DLD1 (cell line): ENCODE measurements around the gene PLA2G6.
"Not testable (repeated sequence)": the region's sequence is repeated elsewhere in the genome, so short reads cannot be mapped to it uniquely, and the experiment has no call there.

ENCODE experiments used
- in situ Hi-C: cut with HindIII; loops from 2 replicates; pipeline ENCODE4 v1.10.0; 2017; ENCODE audit warnings: low sequenced_read_pairs

PLA2G6 gene

DNA sequence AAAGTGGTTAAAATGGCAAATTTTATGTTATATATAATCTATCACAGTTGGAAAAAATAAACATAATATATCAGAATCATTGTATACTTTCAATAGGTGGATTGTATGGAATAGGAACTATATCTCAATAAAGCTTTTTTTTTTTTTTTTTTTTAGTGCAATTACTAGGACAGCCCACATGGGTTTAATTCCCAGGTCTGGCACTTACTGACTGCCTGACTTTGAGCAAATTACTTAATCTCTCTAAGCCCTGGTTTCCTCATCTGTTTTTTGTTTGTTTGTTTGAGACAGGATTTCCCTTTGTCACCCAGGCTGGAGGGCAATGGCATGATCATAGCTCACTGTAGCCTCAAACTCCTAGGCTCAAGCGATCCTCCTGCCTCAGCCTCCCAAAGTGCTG lies 45.0 kb downstream of the PLA2G6 start:
- in situ Hi-C loops: no loop called here

GRCh38 chr22:38135133-38135706 lies 46.4 kb downstream of the PLA2G6 start:
- in situ Hi-C loops: no loop called here

GRCh38 chr22:38133331-38133730 lies 48.3 kb downstream of the PLA2G6 start:
- in situ Hi-C loops: no loop called here

DNA sequence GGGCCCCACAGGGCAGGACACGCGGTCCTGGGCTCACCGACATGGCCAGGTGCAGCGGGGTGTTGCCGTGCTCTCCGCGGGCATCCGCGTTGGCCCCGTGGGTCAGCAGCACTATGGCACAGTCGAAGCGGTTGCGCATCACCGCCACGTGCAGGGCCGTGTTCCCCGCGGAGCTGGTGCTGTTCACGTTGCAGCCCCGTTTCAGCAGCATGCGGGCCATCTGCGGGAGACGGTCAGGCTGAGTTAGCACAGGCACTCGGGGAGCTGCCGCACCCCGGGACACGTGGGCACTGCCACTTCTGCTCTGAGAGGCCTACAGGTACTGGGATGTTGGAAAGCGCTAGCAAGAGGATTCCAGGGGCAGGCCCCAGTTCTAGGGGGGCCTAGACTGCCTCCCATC lies 48.8 kb downstream of the PLA2G6 start:
- in situ Hi-C loops: no loop called here

DNA sequence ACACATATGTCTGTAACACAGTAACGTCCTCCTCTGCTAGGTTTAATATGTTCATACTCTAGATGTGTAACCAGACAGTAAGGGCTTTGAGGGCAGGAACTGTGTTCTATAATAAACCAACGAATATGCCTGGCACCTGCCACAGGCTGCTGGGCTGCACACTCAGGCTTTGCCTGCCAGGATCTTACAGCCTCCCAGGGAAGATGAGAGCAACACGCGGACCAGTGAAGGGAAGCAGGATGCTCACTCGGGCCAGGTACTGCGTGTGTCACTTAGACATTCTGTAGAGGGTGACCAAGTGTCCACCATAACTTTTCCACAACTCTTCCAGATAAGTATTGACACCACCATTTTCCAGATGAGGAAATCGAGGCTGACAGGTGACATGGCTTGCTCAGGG lies 49.5 kb downstream of the PLA2G6 start:
- in situ Hi-C loops: no loop called here

GRCh38 chr22:38131399-38131798 lies 50.2 kb downstream of the PLA2G6 start:
- in situ Hi-C loops: no loop called here

DNA sequence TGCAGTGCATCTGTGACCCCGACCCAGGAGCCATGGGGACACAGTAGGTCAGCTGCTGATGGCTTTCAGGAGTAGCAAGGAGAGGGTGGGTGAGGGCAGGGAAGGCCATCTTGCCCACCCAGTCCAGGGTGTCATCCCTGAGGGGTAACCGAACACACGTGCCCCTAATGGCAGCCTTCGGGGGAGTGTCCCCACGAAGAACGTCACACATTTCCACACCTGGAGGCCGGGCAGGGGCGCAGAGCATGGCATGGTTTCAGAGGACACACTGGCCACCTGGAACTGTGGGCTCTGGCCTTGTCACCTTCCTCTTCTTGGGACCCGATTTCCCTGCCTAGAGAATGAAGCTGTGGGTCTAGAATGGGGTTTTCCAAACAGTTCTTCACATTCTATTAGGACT lies 51.8 kb downstream of the PLA2G6 start:
- in situ Hi-C loops: no loop called here

GRCh38 chr22:38129021-38129420 lies 52.6 kb downstream of the PLA2G6 start:
- in situ Hi-C loops: no loop called here

- in situ Hi-C loops: no loop called here
Measured at GRCh38 chr22:38127869-38128268, 53.8 kb downstream of the PLA2G6 start.

- in situ Hi-C loops: no loop called here
Measured at GRCh38 chr22:38126928-38127668, 54.5 kb downstream of the PLA2G6 start.

DNA sequence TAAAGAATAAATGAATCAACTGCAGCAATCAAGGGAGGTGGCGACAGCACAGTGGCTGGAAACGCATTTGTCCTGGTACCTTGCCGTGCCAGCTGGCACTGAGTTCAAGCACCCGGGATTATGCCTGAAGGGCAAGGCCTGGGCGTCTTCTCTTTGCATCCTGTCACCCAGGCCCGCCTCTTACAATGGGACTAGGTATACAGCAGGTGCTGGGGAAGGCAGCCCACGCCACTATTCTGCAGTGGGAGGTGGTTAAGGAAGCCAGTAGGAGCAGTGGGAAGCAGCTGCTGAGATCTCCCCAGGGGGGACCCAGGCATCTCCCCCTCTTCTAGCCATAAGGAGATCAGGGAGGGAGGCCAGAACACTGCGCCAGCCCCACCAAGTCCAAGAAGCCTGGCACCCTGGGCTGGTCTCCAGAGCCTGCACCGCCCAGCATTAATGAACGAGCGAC lies 55.9 kb downstream of the PLA2G6 start:
- in situ Hi-C loops: no loop called here

DNA sequence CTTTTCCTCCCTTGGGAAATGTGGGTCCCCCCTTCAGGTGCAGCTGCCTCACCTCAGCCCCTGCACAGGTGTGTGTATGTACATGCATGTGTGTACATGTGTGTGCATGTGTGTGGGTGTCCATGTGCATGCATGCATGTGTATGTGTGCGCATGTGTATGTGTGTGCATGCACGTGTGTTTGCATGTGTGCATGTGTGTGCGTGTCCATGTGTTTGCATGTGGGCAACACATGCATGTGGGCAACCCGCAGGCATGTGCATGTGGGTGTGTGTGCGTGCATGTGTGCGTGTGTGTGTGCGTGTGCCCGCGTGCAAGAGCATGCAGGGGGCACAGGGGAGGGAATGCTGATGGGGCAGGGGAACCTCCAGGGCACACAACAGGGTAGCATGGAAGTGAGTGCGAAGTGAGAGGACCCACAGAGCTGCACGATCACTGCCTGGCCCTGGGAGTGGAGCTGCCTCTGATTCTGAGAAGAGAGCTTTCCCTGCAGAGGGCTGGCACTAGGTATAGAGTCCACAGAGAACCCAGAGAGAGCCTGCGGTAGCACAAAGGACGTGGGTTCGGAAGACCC lies 56.5 kb downstream of the PLA2G6 start:
- in situ Hi-C loops: no loop called here

- in situ Hi-C loops: no loop called here
Measured at GRCh38 chr22:38124236-38124974, 57.2 kb downstream of the PLA2G6 start.

- in situ Hi-C loops: no loop called here
Measured at GRCh38 chr22:38122616-38123015, 59.0 kb downstream of the PLA2G6 start.

DNA sequence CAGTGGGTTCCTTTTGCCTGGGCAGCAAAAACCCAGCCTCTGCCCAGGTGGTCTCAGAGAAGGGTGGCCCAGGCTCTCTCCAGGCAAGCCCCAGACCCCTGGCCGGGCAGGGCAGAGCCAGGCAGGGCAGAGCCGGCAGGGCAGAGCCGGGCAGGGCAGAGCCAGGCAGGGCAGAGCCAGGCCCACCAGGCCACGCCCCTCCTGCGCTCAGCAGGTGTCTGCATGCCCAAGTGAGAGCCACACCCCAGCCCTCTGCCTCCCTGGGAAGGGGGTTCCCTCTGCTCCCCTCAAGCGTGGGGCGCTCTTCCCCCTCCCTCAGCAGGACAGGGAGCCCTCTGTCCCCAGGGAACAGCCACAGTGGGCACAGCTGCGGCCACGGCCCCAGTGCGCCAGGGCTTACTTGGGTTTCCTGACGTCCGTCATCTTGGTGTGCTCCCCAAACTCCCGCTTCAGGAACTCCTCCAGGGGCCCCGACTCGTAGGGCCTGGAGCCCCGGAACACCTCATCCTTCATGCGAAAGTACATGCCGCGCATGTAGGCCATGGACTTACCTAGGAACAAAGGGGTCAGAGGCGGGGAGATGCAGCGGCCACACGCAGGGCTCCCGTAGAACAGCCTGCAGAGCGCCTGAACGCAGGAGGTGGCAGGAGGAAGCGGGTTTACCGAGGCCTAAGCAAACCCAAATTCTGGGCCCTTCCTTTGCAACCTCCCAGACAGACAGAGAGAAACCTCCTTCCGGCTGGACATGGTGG lies 61.1 kb downstream of the PLA2G6 start:
- in situ Hi-C loops: no loop called here

DNA sequence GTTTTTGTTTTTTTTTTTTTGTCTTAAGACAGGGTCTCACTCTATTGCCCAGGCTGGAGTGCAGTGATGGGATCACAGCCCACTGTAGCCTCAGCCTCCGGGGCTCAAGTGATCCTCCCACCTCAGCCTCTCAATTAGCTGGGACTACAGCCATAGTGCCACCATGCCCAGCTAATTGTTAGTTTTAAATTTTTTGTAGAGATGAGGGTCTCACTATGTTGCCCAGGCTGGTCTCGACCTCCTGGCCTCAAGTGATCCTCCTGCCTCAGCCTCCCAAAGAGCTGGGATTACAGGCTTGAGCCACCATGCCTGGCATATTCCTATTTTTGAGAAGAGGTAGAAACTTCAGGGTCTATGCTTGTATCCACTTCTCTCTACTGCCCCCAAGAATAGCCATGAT lies 62.9 kb downstream of the PLA2G6 start:
- in situ Hi-C loops: not testable (repeated sequence)

GRCh38 chr22:38118182-38118581 lies 63.4 kb downstream of the PLA2G6 start:
- in situ Hi-C loops: no loop called here

- in situ Hi-C loops: not testable (repeated sequence)
Measured at GRCh38 chr22:38117556-38117955, 64.1 kb downstream of the PLA2G6 start.

DNA sequence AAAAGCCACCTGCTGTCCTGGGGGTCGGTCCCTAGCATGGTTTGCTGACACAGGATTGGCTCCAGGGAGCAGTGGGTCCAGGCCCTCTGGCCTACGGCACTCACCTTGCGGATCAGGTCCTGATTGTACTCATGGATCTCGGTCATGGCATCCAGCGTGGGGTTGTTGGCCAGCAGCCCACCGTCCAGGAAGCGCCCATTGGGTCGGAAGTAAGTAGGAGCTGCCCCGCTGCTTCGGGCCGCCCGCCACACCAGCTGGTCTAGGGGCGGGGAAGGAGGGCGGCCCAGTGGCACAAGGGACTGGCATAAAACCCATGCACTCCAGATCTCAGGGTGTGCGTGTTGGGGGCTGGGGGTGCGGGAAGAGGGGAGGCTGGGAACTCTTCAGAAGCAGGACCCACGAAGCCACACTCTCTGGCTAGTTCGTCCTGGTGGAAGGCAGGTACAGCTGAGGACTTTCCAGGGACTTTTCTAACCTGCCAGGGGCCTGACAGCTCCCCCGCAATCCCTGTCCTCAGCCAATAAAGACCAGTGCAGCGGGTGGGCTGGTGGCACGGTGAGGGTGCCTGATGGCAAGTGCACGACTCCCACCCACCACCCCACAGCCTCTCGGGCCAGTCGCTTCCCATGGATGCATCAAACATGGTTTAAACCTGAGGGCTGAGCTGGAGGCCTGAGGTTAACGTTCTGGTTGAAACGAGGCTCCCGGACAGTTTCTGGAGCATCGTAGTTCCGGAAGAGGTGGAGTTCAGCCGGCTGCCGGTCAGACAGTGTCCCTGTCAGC lies 66.0 kb downstream of the PLA2G6 start:
- in situ Hi-C loops: no loop called here
